Measurements from ENCODE around the gene GAN. TPM values are rescaled to one million over a fixed set of nuclear protein-coding genes. Genes with fewer than 3 reads are reported as not detected.
"Not testable (repeated sequence)": the region's sequence is repeated elsewhere in the genome, so short reads cannot be mapped to it uniquely, and the experiment has no call there.

Gene GAN
- total RNA-seq, 1 donor from 2014 or later, result 14.3 TPM

GRCh38 chr16:81316176-81316496 is 1.4 kb downstream of the GAN start:
- Mint-ChIP-seq H3K36me3 (ENCODE audit: low read depth) (peaks cover 2% of the 10 kb centered on the region), H3K27ac (peak overlapping the region; percentile 51), H3K27me3 (no peaks in the 10 kb centered on the region), H3K4me3 (peak overlapping the region; percentile 88), H3K9me3 (no peaks in the 10 kb centered on the region), H3K4me1 (peaks cover 50% of the 10 kb centered on the region)
- no peak for DNase-seq
- intact Hi-C loops (cut with micrococcal nuclease), result loop anchor here (5.0 to 10.0 kb wide), 3 partner anchors 36 to 1339 kb away; partner anchors contain the start of genes CENPN and CMC2

GRCh38 chr16:81318711-81319110 is 3.9 kb downstream of the GAN start:
- H3K9me3 Mint-ChIP-seq, result no peaks in the 10 kb centered on the region
- H3K27ac Mint-ChIP-seq, result no peak overlapping the region
- no peak overlapping the region for H3K4me3 Mint-ChIP-seq
- H3K4me1 Mint-ChIP-seq, result peaks cover 42% of the 10 kb centered on the region
- H3K27me3 Mint-ChIP-seq, result no peaks in the 10 kb centered on the region
- intact Hi-C loops (cut with micrococcal nuclease), result loop anchor here (5.0 to 10.0 kb wide), 3 partner anchors 34 to 1336 kb away; partner anchors contain the start of genes CENPN and CMC2
- no peak for DNase-seq
- no peaks in the 10 kb centered on the region for H3K36me3 Mint-ChIP-seq (ENCODE audit: low read depth)

DNA sequence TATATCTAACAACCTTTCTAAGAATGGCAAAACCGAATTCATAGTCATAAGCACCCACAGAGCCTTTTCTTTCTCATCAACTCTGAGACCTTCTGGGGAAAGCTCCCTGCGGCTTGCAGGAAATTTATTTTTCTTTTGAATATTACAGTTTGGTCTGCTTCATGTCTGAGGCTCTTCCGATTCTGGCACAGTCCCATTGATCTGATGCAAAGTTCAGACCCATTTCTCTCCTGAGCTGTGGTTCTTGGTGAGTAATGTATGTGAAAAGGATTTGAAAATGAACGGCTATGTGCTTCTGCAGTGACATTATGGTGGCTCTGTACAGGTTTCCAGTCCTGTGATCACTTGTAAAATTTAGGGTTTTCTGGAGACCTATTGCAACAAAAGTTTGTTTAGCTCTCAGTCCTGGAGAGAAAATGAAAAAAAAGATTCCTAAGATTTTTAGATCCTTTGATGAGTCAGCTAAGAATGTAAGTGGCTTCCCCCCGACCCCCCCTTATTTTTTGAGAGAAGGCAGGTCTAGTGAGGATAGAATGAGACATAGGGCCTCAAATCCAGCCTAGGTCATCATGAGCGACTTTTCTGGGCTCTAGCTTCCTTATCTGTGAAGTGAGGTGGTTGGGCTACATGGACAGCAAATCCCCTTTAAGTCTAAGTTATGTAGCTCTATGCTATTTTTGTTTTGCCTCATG is 4.6 kb downstream of the GAN start:
- Mint-ChIP-seq H3K9me3 (no peaks in the 10 kb centered on the region), H3K27me3 (no peaks in the 10 kb centered on the region), H3K36me3 (ENCODE audit: low read depth) (no peaks in the 10 kb centered on the region), H3K4me1 (peaks cover 37% of the 10 kb centered on the region), H3K4me3 (no peak overlapping the region), H3K27ac (no peak overlapping the region)
- intact Hi-C loops (cut with micrococcal nuclease), result loop anchor here (5.0 to 10.0 kb wide), 3 partner anchors 33 to 1335 kb away; partner anchors contain the start of genes CENPN and CMC2
- no peak for DNase-seq

- no peaks in the 10 kb centered on the region for H3K27me3 Mint-ChIP-seq
- no peak for DNase-seq
- intact Hi-C loops (cut with micrococcal nuclease), result no loop called here
- no peak overlapping the region for H3K27ac Mint-ChIP-seq
- no peaks in the 10 kb centered on the region for H3K9me3 Mint-ChIP-seq
- H3K4me3 Mint-ChIP-seq, result no peak overlapping the region
- peaks cover 29% of the 10 kb centered on the region for H3K4me1 Mint-ChIP-seq
- peaks cover 8% of the 10 kb centered on the region for H3K36me3 Mint-ChIP-seq (ENCODE audit: low read depth)
Measured at GRCh38 chr16:81321039-81321438, 6.3 kb downstream of the GAN start.

GRCh38 chr16:81321536-81321935 is 6.8 kb downstream of the GAN start:
- intact Hi-C loops (cut with micrococcal nuclease), result no loop called here
- H3K36me3 Mint-ChIP-seq (ENCODE audit: low read depth), result peaks cover 8% of the 10 kb centered on the region
- H3K4me3 Mint-ChIP-seq, result no peak overlapping the region
- no peak overlapping the region for H3K27ac Mint-ChIP-seq
- peaks cover 28% of the 10 kb centered on the region for H3K4me1 Mint-ChIP-seq
- H3K9me3 Mint-ChIP-seq, result no peaks in the 10 kb centered on the region
- no peak for DNase-seq
- no peaks in the 10 kb centered on the region for H3K27me3 Mint-ChIP-seq

DNA sequence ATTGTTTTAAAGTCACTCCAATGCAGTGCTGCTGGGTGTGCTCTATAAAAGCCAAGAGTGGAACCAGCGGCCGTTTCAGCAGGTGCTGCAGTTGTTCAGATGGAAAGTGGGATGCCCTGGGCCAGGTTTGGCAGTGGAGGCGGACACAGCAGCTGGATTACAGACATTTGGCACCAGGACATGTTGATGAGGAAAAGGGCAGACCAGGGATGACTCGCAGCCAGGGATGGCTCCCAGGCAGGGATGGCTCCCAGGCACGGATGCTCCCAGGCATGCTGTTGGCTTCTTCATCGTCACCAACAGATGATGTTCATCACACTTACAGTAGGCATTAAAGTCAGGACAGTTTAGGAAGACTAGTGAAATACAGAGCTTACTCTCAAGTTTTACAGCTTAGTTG is 10.0 kb downstream of the GAN start:
- H3K4me1 Mint-ChIP-seq, result peaks cover 15% of the 10 kb centered on the region
- no peak for DNase-seq
- intact Hi-C loops (cut with micrococcal nuclease), result no loop called here
- H3K36me3 Mint-ChIP-seq (ENCODE audit: low read depth), result peaks cover 11% of the 10 kb centered on the region
- no peak overlapping the region for H3K27ac Mint-ChIP-seq
- H3K9me3 Mint-ChIP-seq, result no peaks in the 10 kb centered on the region
- no peak overlapping the region for H3K4me3 Mint-ChIP-seq
- no peaks in the 10 kb centered on the region for H3K27me3 Mint-ChIP-seq

DNA sequence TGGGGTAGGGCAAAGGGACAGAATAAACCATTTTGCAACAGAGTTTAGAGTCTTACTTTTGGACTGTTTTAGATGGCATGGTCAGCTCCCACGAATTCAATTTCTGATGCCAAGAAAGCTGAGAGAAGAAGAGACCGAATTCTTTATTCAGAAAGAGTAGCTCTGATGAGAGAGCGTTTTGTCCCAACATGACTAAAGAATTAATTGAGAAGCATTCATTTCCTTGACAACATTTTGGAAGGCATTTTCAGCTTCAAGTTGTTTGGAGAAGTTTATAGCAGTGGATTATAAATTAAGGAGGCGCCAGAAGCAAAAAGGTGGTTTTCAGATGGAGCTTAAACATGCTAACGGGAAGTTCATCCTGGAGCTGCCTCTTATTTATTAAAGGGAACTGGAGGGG is 12.2 kb downstream of the GAN start:
- DNase-seq, result no peak
- no peak overlapping the region for H3K4me3 Mint-ChIP-seq
- H3K4me1 Mint-ChIP-seq, result peaks cover 7% of the 10 kb centered on the region
- no peak overlapping the region for H3K27ac Mint-ChIP-seq
- no peaks in the 10 kb centered on the region for H3K9me3 Mint-ChIP-seq
- H3K27me3 Mint-ChIP-seq, result no peaks in the 10 kb centered on the region
- H3K36me3 Mint-ChIP-seq (ENCODE audit: low read depth), result peaks cover 14% of the 10 kb centered on the region
- intact Hi-C loops (cut with micrococcal nuclease), result no loop called here

- Mint-ChIP-seq H3K36me3 (ENCODE audit: low read depth) (peaks cover 14% of the 10 kb centered on the region), H3K9me3 (no peaks in the 10 kb centered on the region), H3K4me3 (no peak overlapping the region), H3K27me3 (no peaks in the 10 kb centered on the region), H3K27ac (no peak overlapping the region), H3K4me1 (peaks cover 5% of the 10 kb centered on the region)
- intact Hi-C loops (cut with micrococcal nuclease), result no loop called here
- DNase-seq, result no peak
Measured at GRCh38 chr16:81327447-81328196, 12.9 kb downstream of the GAN start.

- no peak for DNase-seq
- Mint-ChIP-seq H3K9me3 (no peaks in the 10 kb centered on the region), H3K4me1 (peaks cover 5% of the 10 kb centered on the region), H3K27ac (no peak overlapping the region), H3K4me3 (no peak overlapping the region), H3K36me3 (ENCODE audit: low read depth) (peaks cover 17% of the 10 kb centered on the region), H3K27me3 (no peaks in the 10 kb centered on the region)
- intact Hi-C loops (cut with micrococcal nuclease), result no loop called here
Measured at GRCh38 chr16:81329947-81330346, 15.2 kb downstream of the GAN start.

GRCh38 chr16:81333356-81333755 is 18.6 kb downstream of the GAN start:
- no peak overlapping the region for H3K4me3 Mint-ChIP-seq
- H3K36me3 Mint-ChIP-seq (ENCODE audit: low read depth), result peaks cover 7% of the 10 kb centered on the region
- H3K4me1 Mint-ChIP-seq, result peaks cover 12% of the 10 kb centered on the region
- DNase-seq, result no peak
- intact Hi-C loops (cut with micrococcal nuclease), result no loop called here
- H3K27ac Mint-ChIP-seq, result no peak overlapping the region
- H3K9me3 Mint-ChIP-seq, result peaks cover 2% of the 10 kb centered on the region
- H3K27me3 Mint-ChIP-seq, result no peaks in the 10 kb centered on the region

DNA sequence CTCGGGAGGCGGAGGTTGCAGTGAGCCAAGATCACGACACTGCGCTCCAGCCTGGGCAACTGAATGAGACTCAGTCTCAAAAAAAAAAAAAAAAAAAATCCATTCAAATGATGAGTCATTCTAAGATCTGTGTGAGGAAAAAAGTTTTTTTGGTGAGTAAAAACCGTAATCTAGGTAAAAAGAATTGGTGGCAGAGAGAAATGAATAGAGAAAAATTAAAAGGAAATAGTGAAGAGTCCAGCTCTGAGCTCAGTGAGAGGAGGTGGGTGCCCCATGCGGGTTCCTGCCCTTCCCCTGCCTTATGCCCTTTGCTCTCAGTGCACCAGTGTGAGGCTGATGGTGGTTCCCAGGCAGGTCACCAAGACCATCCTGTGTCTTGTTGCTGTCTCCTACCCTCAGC is 20.9 kb downstream of the GAN start:
- H3K36me3 Mint-ChIP-seq (ENCODE audit: low read depth), result peaks cover 14% of the 10 kb centered on the region
- no peaks in the 10 kb centered on the region for H3K27me3 Mint-ChIP-seq
- peaks cover 11% of the 10 kb centered on the region for H3K4me1 Mint-ChIP-seq
- peaks cover 14% of the 10 kb centered on the region for H3K9me3 Mint-ChIP-seq
- no peak for DNase-seq
- no peak overlapping the region for H3K4me3 Mint-ChIP-seq
- intact Hi-C loops (cut with micrococcal nuclease), result loop anchor here (1.0 to 2.0 kb wide), 3 partner anchors 13 to 25 kb away; partner anchors contain the start of gene GAN
- H3K27ac Mint-ChIP-seq, result peak overlapping the region; percentile 52

DNA sequence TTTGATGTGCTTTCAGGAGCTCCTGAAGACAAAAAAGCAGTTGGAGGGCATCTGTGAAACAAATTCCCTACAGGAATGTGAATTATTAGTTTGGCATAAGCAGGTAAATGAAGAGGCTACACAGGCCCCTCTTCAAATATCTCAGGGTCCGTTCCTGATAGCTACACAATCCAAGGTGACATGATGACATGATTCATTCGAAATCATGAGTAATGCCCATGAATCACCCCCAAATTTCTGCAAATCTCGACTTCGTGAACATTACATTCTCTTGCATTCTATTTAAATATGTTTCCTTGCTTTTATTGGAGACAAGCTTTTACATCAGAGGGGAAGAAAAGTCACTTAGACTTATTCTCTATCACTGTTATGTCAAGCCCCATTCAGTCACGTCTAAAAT is 22.3 kb downstream of the GAN start:
- intact Hi-C loops (cut with micrococcal nuclease), result no loop called here

DNA sequence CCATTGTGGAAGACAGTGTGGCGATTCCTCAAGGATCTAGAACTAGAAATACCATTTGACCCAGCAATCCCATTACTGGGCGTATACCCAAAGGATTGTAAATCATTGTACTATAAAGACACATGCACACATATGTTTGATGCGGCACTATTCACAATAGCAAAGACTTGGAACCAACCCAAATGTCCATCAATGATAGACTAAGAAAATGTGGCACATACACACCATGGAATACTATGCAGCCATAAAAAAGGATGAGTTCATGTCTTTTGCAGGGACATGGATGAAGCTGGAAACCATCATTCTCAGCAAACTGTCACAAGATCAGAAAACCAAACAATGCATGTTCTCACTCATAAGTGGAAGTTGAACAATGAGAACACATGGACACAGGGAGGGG is 30.4 kb downstream of the GAN start:
- intact Hi-C loops (cut with micrococcal nuclease); H3K27me3 Mint-ChIP-seq; H3K27ac Mint-ChIP-seq; DNase-seq; H3K4me1 Mint-ChIP-seq; H3K4me3 Mint-ChIP-seq: not testable (repeated sequence)
- H3K36me3 Mint-ChIP-seq (ENCODE audit: low read depth), result peaks cover 25% of the 10 kb centered on the region
- peaks cover 58% of the 10 kb centered on the region for H3K9me3 Mint-ChIP-seq

More for the DNA sequence above, 22.3 kb downstream of the GAN start:
- H3K4me1 Mint-ChIP-seq, result peaks cover 11% of the 10 kb centered on the region
- H3K27me3 Mint-ChIP-seq, result no peaks in the 10 kb centered on the region
- H3K9me3 Mint-ChIP-seq, result peaks cover 24% of the 10 kb centered on the region
- H3K27ac Mint-ChIP-seq, result no peak overlapping the region
- DNase-seq, result no peak
- H3K36me3 Mint-ChIP-seq (ENCODE audit: low read depth), result peaks cover 15% of the 10 kb centered on the region
- H3K4me3 Mint-ChIP-seq, result no peak overlapping the region

DNA sequence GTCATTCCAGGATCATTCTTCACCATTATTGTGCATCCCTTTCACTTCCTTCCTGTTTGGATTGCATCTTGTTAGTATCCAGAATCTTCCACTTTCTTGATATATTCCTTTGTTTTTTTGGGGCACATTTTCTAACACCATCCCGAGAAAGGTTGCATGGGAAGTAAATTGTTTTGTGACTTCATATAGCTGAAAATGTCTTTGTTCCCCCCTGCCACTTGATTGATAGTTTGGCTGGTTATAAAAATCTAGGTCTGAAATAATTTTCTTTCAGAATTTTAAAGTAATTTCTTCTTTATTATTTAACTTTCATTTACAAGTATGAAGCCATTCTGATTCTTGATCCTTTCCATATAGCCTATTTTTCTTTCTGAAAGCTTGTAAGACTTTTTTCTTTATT is 32.7 kb downstream of the GAN start:
- intact Hi-C loops (cut with micrococcal nuclease), result no loop called here
- DNase-seq, result no peak
- Mint-ChIP-seq H3K4me3 (no peak overlapping the region), H3K4me1 (peaks cover under 1% of the 10 kb centered on the region), H3K36me3 (ENCODE audit: low read depth) (peaks cover 29% of the 10 kb centered on the region), H3K9me3 (peaks cover 40% of the 10 kb centered on the region), H3K27ac (no peak overlapping the region), H3K27me3 (no peaks in the 10 kb centered on the region)

Measured in activated CD4-positive, alpha-beta T cell treated with anti-CD3 and anti-CD28 coated beads, Interleukin-2, amount 10 ng/mL, durations not matched to agents 24 days and 14 days (primary cell).